ENCODE results near the gene CAV2. TPM values are rescaled to one million over a fixed set of nuclear protein-coding genes. Genes with fewer than 3 reads are reported as not detected.

The CAV2 gene
- total and polyA plus RNA-seq, 9 of the 15 experiments (the other 6 are each of a cell fraction or from before 2014, with no cell fraction given), result 16.1 to 137 (median 38.3) TPM

GRCh38 chr7:116543664-116544063 is 44.1 kb downstream of the CAV2 start:
- Histone ChIP-seq H3K27me3 (ENCODE audit: control insufficient read depth in 2 of 2, insufficient read depth in 2 of 2, low read length in 2 of 2) (peaks cover 9% of the 10 kb centered on the region in 2 experiments; a peak in 3 of 5 replicates), H2AFZ (ENCODE audit: low read depth, low read length) (no peak overlapping the region), H3K9me3 (replicated peaks; ENCODE audit: control insufficient read depth, insufficient read depth, low read depth, low read length) (no peaks in the 10 kb centered on the region), H3K79me2 (ENCODE audit: control insufficient read depth, insufficient read depth, low read length) (no peaks in the 10 kb centered on the region), H3K27ac (ENCODE audit: extremely low read depth, low read depth, low read length) (no peak overlapping the region), H3K9me1 (ENCODE audit: control insufficient read depth, insufficient read depth, low read length) (no peaks in the 10 kb centered on the region), H3K4me3 (no peak overlapping the region), H3K9ac (ENCODE audit: insufficient read depth in 1 of 2, low read depth in 2 of 2, low read length in 2 of 2) (no peak overlapping the region), H3K4me1 (replicated peaks in 1 of 2; ENCODE audit: control insufficient read depth in 2 of 2, insufficient read depth in 2 of 2, low read length in 2 of 2) (peaks cover 0 to 2% of the 10 kb centered on the region in 2 experiments; a peak in 2 of 5 replicates), H4K20me1 (replicated peaks; ENCODE audit: control insufficient read depth, insufficient read depth, low read length) (no peaks in the 10 kb centered on the region), H3K36me3 (ENCODE audit: control insufficient read depth, insufficient read depth, low read length) (no peaks in the 10 kb centered on the region), H3K4me2 (ENCODE audit: insufficient read depth, low read length) (no peak overlapping the region)
- WGBS (ENCODE audit: insufficient coverage, low coverage, missing lambda C conversion rate), result 2% methylated on average over 2 of the region's 2 CpGs
- ChIA-PET CTCF (ENCODE audit: low intra/inter-chr PET ratio) (no interaction called here), POLR2A (no interaction called here)
- DNase-seq (ENCODE audit: extremely low read depth in 1 of 4, low spot score in 3 of 4) (no peak), ATAC-seq (no peak), FAIRE-seq (no peak)
- in situ Hi-C loops (cut with MboI) (no loop called here), intact Hi-C loops (cut with micrococcal nuclease) (no loop called here)
- TF ChIP-seq FOXJ2 (tag; IDR thresholded peaks at IDR 0.05), result peak; percentile 36; the same call in 1 of the 2 replicates
- no peak for TF ChIP-seq STAG1 (CRISPR knock-in tag; IDR thresholded peaks at IDR 0.05; ENCODE audit: borderline replicate concordance)
- no TSS peak for BruUV-seq (replicated peaks)

- BruUV-seq (replicated peaks), result no TSS peak
- Histone ChIP-seq H3K79me2 (ENCODE audit: control insufficient read depth, insufficient read depth, low read length) (no peaks in the 10 kb centered on the region), H3K9ac (ENCODE audit: insufficient read depth in 1 of 2, low read depth in 2 of 2, low read length in 2 of 2) (no peak overlapping the region), H3K4me3 (no peak overlapping the region), H4K20me1 (replicated peaks; ENCODE audit: control insufficient read depth, insufficient read depth, low read length) (no peaks in the 10 kb centered on the region), H3K27ac (ENCODE audit: extremely low read depth, low read depth, low read length) (no peak overlapping the region), H3K36me3 (ENCODE audit: control insufficient read depth, insufficient read depth, low read length) (no peaks in the 10 kb centered on the region), H3K9me1 (ENCODE audit: control insufficient read depth, insufficient read depth, low read length) (no peaks in the 10 kb centered on the region), H3K9me3 (replicated peaks; ENCODE audit: control insufficient read depth, insufficient read depth, low read depth, low read length) (no peaks in the 10 kb centered on the region), H3K27me3 (ENCODE audit: control insufficient read depth in 2 of 2, insufficient read depth in 2 of 2, low read length in 2 of 2) (peaks cover 8% of the 10 kb centered on the region in 2 experiments; a peak in 2 of 5 replicates), H3K4me1 (replicated peaks in 1 of 2; ENCODE audit: control insufficient read depth in 2 of 2, insufficient read depth in 2 of 2, low read length in 2 of 2) (peaks cover 0 to 2% of the 10 kb centered on the region in 2 experiments; a peak in 2 of 5 replicates), H3K4me2 (ENCODE audit: insufficient read depth, low read length) (no peak overlapping the region), H2AFZ (ENCODE audit: low read depth, low read length) (no peak overlapping the region)
- TF ChIP-seq MEF2A (IDR thresholded peaks at IDR 0.05; ENCODE audit: control insufficient read depth, low read depth, low read length) (no peak), CLOCK (CRISPR knock-in tag; IDR thresholded peaks at IDR 0.05; ENCODE audit: borderline replicate concordance) (no peak), PCBP2 (IDR thresholded peaks at IDR 0.05; ENCODE audit: low read depth, low read length, poor library complexity, severe bottlenecking) (no peak), SRSF9 (IDR thresholded peaks at IDR 0.05; ENCODE audit: borderline replicate concordance, low read depth, low read length) (no peak), DNMT1 (IDR thresholded peaks at IDR 0.05) (no peak), TCF7L2 (IDR thresholded peaks at IDR 0.05; ENCODE audit: low read depth, low read length) (no peak)
- no peak for FAIRE-seq
- no peak for ATAC-seq
- CTCF ChIA-PET (ENCODE audit: low intra/inter-chr PET ratio), result no interaction called here
- intact Hi-C loops (cut with micrococcal nuclease) (no loop called here), in situ Hi-C loops (cut with MboI) (no loop called here)
- no peak for DNase-seq (ENCODE audit: extremely low read depth in 1 of 4, low spot score in 3 of 4)
- 0% methylated on average over 1 of the region's 1 CpG for WGBS (ENCODE audit: insufficient coverage, low coverage, missing lambda C conversion rate)
- POLR2A ChIA-PET, result no interaction called here
These were observed 44.9 kb downstream of the CAV2 start for GRCh38 chr7:116544487-116544886.

Data from K562 (cell line).